Calu3 (cell line): ENCODE data around the gene SLC22A23. TPM values are rescaled to one million over a fixed set of nuclear protein-coding genes. Genes with fewer than 3 reads are reported as not detected.

Experiments
- BruUV-seq: library from RNA; stranded (reverse); fragments of 400-500 nt; replicated peaks from 2 replicates; lab custom pipeline; 2021; lab: Mats Ljungman, UMichigan
- CTCF ChIA-PET: fragments of 300-600 bp; sonication (Branson Sonifier 250); formaldehyde crosslinking; loops from one replicate; lab custom pipeline; 2022; ENCODE audit warnings: antibody characterized with exemption; lab: Charles Lee
- DNase-seq: peaks from one replicate; pipeline ENCODE4 v3.0.0; 2022
- H3K27ac Mint-ChIP-seq: one replicate; pipeline ENCODE4 v1.8.0; 2022; ENCODE audit warnings: mixed read lengths; ENCODE audit not compliant: unreplicated experiment
- H3K27me3 Mint-ChIP-seq: one replicate; pipeline ENCODE4 v1.8.0; 2022; ENCODE audit warnings: mixed read lengths; ENCODE audit not compliant: unreplicated experiment
- H3K36me3 Mint-ChIP-seq: one replicate; pipeline ENCODE4 v1.8.0; 2022; ENCODE audit warnings: mild to moderate bottlenecking, moderate library complexity, mixed read lengths; ENCODE audit not compliant: insufficient read depth, unreplicated experiment
- H3K4me1 Mint-ChIP-seq: one replicate; pipeline ENCODE4 v1.8.0; 2022; ENCODE audit warnings: mild to moderate bottlenecking, low read depth, mixed read lengths; ENCODE audit not compliant: unreplicated experiment
- H3K4me3 Mint-ChIP-seq: one replicate; pipeline ENCODE4 v1.8.0; 2022; ENCODE audit warnings: mild to moderate bottlenecking, low read depth, moderate library complexity, mixed read lengths; ENCODE audit not compliant: unreplicated experiment
- H3K9me3 Mint-ChIP-seq: one replicate; pipeline ENCODE4 v1.8.0; 2022; ENCODE audit warnings: low read depth, mixed read lengths; ENCODE audit not compliant: unreplicated experiment
- CTCF ChIP-seq: fragments of 200-600 bp; IDR thresholded peaks from one replicate; pipeline ENCODE4 v1.8.0; 2022; ENCODE audit warnings: antibody characterized with exemption; ENCODE audit not compliant: unreplicated experiment
- intact Hi-C: fragments of 100-400 bp; cut with micrococcal nuclease; formaldehyde crosslinking; loops from one replicate; pipeline ENCODE4 v1.10.0; 2022; ENCODE audit not compliant: unreplicated experiment
- total RNA-seq: library from RNA; stranded (reverse); gene quantifications from 2 replicates; pipeline ENCODE4 v1.2.3, GENCODE V29; 2022

The SLC22A23 gene
- total RNA-seq, 1 experiment from 2014 or later = 3.9 TPM

- no TSS peak for BruUV-seq
- Mint-ChIP-seq H3K4me3 (no peak overlapping the region), H3K36me3 (no peaks in the 10 kb centered on the region), H3K9me3 (no peaks in the 10 kb centered on the region), H3K27ac (no peak overlapping the region), H3K4me1 (peaks cover 11% of the 10 kb centered on the region), H3K27me3 (peaks cover 25% of the 10 kb centered on the region)
- no peak for DNase-seq
- TF ChIP-seq CTCF = no peak
- CTCF ChIA-PET = no interaction called here
- intact Hi-C loops = no loop called here
These were observed 18.4 kb downstream of the SLC22A23 start for GRCh38 chr6:3438190-3439167.

GRCh38 chr6:3433005-3433404 lies 23.8 kb downstream of the SLC22A23 start:
- no peak for TF ChIP-seq CTCF
- CTCF ChIA-PET = no interaction called here
- Mint-ChIP-seq H3K27me3 (peaks cover 12% of the 10 kb centered on the region), H3K27ac (no peak overlapping the region), H3K9me3 (no peaks in the 10 kb centered on the region), H3K4me1 (no peaks in the 10 kb centered on the region), H3K4me3 (no peak overlapping the region), H3K36me3 (peaks cover 7% of the 10 kb centered on the region)
- DNase-seq = no peak
- BruUV-seq = no TSS peak
- intact Hi-C loops = no loop called here

GRCh38 chr6:3432416-3432815 lies 24.4 kb downstream of the SLC22A23 start:
- no TSS peak for BruUV-seq
- Mint-ChIP-seq H3K27me3 (peaks cover 12% of the 10 kb centered on the region), H3K9me3 (no peaks in the 10 kb centered on the region), H3K4me3 (no peak overlapping the region), H3K36me3 (peaks cover 7% of the 10 kb centered on the region), H3K27ac (no peak overlapping the region), H3K4me1 (no peaks in the 10 kb centered on the region)
- intact Hi-C loops = no loop called here
- no peak for TF ChIP-seq CTCF
- DNase-seq = no peak
- CTCF ChIA-PET = no interaction called here

- intact Hi-C loops = no loop called here
- no peaks in the 10 kb centered on the region for H3K9me3 Mint-ChIP-seq
- CTCF ChIA-PET = no interaction called here
- TF ChIP-seq CTCF = no peak
- H3K4me3 Mint-ChIP-seq = no peak overlapping the region
- DNase-seq = no peak
- peaks cover 12% of the 10 kb centered on the region for H3K27me3 Mint-ChIP-seq
- H3K4me1 Mint-ChIP-seq = no peaks in the 10 kb centered on the region
- peaks cover 7% of the 10 kb centered on the region for H3K36me3 Mint-ChIP-seq
- no TSS peak for BruUV-seq
- no peak overlapping the region for H3K27ac Mint-ChIP-seq
These were observed 24.9 kb downstream of the SLC22A23 start for GRCh38 chr6:3431994-3432393.
